HG03039 (cell line): Measurements from ENCODE around the gene PPARG.

ENCODE experiments used
- ATAC-seq: cut with Tn5 transposase; IDR thresholded peaks from one replicate; pipeline ENCODE4 v1.9.1; 2021; ENCODE audit warnings: mild to moderate bottlenecking, moderate library complexity; ENCODE audit not compliant: unreplicated experiment

PPARG gene

DNA sequence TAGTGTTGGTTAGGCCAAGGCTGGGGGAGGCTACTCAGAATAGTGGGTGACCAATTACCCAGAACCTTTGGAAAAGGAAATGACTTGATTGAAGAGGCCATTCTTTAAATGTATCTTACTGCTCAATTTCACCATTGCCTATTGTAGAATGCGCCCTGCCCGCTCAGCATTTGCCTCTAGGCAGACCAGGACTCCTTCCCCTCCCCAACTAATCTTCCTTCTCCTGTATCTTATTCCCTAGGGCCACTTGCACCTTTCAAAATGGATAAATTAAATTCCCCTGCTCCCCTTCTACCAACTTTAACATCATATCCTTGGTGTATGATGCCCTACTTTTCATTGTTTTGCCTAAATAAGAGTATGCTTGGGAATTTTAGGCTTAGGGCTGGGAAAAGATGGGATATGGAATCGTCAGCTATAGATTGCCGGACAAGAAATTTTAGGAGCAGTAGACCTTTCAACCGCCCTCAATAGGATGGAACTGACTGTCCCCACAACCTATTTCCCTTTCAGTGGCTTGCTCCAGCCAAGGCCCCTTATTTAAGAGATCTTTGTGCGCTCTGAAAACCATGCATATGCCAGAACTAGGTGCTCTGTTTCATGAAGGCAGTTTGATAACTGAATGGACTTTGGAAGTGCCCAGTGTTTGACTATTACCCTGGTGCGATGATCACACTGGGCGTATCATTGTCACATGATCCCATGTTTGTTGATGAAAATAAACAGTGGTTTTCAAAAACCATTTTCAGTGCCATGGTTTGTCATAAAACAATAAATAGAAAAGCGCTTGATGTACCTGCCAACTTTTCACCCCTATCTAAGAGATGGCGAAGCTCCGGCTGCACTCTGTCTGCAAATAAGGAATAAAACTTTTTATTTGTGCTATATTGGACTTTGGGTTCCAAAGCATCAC, 121.1 kb downstream of the PPARG start:
- no peak for ATAC-seq

DNA sequence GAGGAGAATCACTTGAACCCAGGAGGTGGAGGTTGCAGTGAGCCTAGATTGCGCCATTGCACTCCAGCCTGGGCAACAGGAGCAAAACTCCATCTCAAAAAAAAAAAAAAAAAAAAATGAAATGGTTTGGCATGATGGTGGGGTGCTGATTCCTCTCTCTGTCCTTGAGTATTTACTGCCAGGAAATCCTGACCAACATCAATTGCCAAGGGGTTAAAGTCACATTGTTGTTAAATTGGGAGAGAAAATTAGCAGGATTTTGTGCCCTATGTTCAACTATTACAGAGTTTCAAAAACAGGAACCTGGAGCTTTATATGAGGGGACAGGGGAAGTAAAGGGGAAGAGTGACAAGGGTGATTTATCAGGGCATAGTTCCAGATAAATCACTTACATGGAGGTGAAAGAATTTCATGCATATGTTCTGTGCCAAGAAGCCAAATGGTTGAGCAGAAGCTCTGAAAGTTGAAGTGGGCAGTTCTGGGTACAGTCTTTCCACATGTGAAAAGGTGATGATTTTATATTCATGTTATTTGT, 124.9 kb downstream of the PPARG start:
- no peak for ATAC-seq

DNA sequence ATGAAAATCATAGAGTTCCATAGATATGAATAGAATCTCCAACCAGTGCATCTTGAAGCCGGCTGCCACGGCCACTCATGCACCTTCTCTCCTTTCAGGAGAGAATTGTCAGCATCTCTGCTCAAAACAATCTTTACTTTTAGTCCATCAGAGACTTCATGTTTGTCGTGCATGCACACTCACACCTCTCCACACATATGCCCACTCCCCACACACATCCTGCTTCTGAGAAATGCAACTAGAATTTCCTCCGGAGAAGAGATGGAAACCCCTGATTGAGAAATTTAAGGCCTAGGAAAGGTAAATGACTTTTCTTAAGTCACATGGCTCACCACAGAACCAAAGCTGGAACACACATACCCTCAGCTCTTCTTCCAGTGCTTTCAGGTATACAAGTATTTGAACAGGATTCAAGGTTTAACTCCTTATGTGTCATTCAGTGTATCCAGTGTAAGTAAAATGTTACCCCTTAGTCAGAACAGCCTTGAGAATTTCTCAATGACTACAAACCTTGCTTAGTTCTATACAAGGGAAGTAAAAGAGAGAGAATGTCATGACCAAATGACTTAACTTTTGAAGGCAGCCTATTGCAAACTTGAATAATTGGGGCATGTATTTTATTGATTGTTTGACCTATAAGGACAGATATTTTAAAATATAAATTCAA, 126.3 kb downstream of the PPARG start:
- ATAC-seq, result no peak

DNA sequence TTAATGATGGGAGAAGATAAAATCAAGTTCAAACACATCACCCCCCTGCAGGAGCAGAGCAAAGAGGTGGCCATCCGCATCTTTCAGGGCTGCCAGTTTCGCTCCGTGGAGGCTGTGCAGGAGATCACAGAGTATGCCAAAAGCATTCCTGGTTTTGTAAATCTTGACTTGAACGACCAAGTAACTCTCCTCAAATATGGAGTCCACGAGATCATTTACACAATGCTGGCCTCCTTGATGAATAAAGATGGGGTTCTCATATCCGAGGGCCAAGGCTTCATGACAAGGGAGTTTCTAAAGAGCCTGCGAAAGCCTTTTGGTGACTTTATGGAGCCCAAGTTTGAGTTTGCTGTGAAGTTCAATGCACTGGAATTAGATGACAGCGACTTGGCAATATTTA, 127.9 kb downstream of the PPARG start:
- ATAC-seq, result no peak

GRCh38 chr3:12420393-12420792, 131.5 kb downstream of the PPARG start:
- ATAC-seq, result no peak

- no peak for ATAC-seq
Measured at GRCh38 chr3:12421132-12421531, 132.3 kb downstream of the PPARG start.

GRCh38 chr3:12423131-12423530, 134.3 kb downstream of the PPARG start:
- ATAC-seq, result no peak

DNA sequence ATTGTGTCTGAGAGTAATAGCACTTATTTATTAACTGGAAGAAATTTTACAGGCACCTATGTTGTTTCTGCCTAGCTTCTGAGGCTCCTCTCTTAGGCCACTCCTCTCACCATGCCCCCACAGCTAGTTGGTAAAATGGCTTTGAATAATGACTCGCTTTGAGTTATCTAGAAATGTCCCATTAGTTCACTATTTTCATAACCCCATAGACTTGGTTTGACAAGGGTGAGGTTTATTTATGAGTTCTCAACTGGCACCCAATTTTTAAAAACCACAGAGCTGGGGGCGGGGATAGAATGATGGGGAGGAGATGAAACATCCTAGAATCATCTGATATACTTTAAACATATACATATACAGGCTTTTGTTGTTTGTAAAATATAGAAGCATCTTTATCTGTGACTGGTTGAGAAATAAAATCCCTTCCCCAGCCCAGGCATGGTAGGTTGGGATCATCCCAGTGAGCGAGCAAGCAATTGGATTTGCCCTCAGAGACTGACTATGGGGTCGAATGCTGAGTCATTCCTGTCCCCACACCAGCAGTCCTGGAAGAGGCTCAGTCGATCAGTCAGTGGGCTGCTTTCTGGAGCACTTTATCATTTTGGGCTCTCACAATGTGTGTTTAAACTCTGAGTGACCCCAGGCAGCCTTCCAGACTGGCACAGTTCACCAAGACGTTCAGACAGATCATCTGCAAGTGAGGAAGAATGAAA, 135.2 kb downstream of the PPARG start:
- ATAC-seq, result no peak

DNA sequence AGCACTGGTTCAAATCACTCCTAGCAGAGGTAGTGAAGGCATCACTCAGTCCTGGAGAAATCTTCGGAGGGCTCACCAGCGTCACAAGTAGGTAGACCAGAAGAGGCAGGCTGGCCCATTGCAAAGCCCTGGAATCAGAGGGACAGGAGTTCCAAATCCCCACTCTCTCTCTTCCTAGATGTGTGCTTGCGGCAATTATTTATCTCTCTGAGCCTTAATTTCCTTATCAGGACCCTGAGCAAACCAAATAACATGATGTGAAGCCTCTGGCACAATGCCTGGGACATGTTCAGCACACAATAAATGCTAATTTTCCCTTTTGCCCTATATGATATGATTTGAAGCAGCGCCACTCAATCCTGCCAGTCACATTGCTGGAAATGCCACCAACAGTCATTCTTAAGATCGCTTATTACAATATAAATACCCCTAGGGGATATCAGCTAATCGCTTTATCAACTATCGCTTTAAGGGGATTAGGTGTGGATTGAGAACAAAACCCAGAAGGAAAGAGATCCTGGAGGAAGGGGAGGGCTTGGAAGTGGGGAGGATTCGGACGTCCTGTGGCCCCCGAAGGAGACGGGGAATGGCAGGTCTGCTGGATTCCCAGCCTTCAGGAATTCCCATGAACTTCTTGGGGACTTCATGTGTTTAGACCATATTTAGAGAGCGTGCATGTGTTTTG, 135.9 kb downstream of the PPARG start:
- ATAC-seq, result no peak

- no peak for ATAC-seq
Measured at GRCh38 chr3:12425850-12426579, 137.1 kb downstream of the PPARG start.

DNA sequence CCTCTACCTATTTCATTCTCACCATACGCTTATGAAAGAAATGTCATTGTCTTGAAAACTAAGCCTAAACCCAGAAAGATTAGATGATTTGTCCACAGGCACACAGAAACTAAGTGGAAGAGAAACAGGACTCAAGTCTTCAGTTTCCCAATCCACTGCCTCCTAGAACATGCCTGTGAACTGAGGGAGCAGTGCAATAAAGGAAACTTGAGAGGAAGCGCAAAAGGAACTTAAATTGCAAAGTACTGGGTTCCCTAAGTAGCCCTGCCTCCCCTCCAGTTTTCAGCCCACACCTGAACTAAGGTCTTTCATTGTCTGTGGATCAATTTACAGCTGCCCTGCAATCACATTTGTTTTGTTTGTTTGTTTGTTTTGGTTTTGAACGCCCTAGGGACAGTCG, 138.7 kb downstream of the PPARG start:
- no peak for ATAC-seq

DNA sequence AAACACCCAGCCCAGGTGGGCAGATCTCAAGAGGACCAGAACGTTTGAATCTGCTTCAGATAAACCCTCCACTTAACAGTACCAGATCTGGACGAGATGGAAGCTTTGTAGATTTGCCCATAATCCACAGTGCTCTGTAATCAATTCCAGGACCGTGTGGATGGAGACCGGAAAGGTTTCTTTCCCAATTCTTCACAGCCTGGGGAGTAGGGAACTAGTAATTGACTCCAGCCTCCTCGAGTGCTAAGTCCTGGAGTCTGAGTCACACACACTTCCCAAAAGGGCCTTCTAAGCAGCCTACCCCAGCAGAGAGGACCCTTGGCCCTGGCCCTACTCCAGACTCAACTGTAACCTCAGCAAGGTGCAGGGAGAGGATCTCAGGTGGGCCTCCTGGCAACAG, 139.3 kb downstream of the PPARG start:
- no peak for ATAC-seq

DNA sequence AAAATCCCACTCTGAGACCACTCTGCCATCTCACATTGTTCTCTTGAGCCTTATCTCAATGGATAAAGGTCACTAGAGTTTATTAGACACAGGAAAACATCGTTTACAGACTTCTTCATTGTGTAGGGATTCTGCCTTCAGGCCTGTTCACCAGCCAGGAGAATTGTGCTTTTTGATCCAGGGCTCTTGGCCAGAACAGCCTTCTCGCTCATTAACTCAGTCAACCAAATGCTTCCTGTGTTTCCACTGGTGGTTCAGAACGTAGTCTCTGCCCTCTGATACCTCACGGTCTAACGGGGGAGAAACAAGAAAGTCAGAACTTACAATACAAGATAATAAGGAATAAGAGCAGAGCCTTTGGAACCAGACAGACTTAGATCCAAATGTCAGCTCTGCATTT, 141.2 kb downstream of the PPARG start:
- no peak for ATAC-seq

DNA sequence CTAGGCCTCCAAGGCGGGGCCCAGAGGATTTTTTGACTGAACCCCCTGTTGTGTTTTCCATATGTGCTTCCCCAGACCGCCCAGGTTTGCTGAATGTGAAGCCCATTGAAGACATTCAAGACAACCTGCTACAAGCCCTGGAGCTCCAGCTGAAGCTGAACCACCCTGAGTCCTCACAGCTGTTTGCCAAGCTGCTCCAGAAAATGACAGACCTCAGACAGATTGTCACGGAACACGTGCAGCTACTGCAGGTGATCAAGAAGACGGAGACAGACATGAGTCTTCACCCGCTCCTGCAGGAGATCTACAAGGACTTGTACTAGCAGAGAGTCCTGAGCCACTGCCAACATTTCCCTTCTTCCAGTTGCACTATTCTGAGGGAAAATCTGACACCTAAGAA, 145.0 kb downstream of the PPARG start:
- ATAC-seq, result no peak

DNA sequence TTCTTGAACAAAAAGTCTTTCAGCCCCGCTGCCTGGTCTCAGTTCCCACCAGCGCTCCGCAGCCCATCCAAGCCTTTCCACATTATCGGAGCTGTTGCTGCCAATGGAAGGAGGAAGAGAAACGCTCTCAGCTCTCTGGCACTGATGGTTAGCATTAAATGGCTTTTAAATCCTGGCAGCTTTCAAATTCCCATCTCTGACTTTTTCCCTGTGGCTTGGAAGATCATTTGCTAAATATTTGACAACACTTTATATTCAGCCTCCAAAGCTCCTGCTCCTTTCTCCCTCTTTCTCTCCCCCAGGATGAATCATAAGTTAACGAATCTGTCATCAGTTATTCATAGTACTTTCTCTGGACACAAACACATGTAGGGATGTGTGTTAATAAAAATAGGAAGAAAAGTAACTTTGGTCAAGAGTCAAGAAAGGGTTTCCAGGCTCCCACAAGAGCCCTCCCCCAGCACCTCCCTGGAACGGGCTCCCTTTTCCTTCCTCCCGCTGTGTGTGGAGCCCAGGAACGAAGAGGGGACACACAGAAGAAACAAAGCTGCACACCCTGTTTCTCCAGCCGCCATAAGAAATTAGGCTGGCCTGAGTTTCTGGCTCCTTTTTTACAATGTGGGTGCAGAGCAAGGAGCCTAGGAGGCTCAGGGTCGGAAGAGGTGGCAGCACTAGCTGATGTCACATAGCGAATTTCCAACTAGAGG, 147.8 kb downstream of the PPARG start:
- no peak for ATAC-seq

DNA sequence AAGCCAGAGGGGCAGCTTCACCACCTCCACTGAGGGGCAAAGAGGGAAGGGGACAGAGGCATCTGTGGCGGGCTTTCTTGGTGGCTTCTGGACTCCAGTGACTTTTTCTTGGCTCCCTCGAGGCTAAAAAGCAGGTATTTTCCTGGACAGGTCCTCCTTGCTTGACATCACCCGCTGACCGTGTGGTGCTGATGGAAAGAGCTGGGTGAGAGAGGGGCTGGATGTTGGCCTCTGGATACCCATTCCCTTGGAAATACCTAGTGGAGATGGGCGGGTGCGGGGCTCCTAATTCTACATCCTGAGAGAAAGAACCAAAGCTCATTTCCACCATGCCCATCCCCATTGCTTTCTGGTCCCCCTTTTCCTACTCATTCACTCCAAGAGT, 148.3 kb downstream of the PPARG start:
- no peak for ATAC-seq

DNA sequence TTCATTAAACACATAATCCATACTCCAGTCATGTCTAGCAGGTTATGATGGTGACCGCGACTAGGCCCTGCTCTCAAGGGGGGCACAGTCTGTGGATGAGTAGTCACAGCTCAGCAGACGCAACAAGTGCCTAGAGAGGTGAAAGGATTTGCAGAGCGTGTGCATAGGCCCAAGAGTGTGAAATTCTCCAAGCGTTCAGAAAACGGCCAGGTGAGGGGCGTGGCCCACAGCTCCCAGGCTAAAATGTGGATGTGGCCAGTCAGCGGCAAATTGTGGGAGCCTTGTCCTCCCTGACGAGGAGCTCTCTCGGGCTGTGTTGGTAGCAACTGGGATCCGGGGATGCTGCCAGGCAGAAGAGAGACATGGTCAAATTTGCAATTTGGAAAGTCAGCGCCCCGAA, 149.0 kb downstream of the PPARG start:
- ATAC-seq, result no peak

DNA sequence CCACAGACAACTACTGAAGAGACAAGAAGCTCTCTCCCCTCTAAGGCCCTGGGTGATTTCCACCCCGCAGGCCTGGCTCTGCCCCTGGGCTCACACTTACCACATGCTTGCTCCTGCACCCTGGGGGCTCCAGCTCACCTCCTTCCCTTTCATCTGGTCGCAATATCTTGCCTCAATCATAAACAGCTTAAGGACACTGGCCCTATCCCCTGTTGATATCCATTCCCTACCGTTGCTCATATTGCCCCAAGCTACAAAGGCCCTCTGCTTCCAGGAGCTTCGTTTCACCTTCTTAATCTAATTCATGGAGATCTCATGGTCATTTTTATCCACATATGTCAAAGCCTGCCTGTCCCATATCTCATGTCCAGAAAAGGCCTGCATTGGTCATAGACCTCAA, 149.4 kb downstream of the PPARG start:
- ATAC-seq, result no peak

DNA sequence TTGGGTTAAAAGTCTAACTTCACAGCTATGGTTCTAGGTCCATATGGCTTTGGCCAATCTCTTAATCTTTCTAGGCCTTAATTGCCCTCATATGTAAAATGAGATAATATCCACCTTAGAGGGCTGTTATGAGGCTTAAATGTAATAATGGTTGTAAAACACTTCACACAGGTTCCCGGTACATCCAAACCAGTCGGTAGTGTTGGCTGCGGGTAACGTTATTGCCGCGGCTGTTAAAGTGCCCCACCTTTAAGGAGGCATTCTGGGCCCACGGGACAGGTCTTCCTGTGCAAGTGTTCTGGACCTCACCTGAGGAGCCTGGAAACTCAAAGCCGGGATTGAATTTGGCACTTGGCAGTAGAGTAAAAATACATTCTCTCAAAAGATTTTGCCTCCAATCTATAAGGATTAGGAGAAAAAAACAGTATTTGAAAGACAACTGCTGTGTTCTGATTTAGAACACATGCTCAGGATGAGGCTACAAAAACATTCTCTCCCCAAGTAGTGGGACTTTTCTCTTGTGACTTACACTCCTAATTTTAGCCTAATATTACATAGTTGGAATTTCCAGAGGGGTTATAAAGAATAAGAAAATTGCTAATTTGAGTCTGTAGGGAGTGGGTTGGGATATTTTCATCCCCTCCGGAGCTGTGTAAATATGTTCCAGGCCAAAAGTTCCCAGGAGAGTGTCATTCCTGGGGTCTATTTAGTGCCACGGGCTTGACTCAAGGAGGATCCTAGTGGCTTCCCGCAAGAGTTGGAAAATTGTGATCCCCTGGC, 150.5 kb downstream of the PPARG start:
- ATAC-seq, result no peak
